ENCODE data around the gene SDHAF4.
"Not testable (repeated sequence)": the region's sequence is repeated elsewhere in the genome, so short reads cannot be mapped to it uniquely, and the experiment has no call there.

Gene SDHAF4

DNA sequence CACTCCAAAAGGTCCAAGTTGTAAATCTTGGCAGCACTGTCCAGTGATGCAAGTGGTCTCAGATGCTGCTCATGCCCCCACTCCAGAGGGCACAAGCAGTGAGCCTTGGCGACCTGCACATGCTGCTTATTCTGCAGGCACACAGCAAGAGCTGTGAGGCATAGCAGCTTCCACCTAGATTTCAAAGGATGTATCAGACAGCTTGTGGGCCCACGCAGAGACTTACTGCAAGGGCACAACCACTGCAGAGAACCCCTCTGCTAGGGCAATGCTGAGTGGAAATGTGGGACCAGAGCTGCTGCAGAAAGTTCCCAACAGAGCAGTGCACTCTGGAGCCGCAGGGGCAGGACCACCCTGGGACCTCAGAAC is 26.4 kb downstream of the SDHAF4 start:
- no peak for DNase-seq

DNA sequence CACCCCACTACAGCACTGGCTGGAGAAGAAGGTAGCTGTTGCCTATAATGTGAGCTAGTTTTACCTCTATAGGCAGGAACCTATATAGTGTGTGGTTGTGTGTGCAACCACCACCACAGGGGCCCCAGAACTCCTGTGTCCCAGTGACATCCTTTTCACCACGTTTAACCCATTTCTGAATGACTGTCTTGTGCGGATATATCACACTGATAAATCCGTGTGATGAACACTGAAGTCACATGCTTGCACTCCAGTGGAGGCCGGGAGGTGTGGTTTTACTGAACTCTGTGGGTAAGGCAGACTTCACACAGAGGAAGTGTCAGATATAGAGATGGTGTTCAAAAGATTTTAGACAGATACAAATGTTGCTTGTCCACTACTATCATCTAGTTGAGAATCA is 32.5 kb downstream of the SDHAF4 start:
- no peak for DNase-seq

DNA sequence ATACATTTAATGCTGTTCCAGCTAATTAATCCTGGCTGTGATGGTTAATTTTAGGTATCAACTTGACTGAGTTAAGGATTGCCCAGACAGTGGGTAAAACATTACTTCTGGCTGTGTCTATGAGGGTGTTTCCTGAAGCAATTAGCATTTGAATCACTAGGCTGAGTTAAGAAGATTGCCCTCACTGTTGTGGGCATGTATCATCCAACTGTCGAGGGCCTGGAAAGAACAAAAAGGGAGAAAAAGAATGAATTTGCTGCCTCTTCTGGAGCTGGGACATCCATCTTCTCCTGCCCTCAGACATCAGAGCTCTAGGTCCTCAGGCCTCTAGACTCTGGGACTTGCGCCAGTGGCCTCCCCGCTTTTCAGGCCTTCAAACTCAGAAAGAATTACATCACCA is 34.3 kb downstream of the SDHAF4 start:
- DNase-seq = no peak

DNA sequence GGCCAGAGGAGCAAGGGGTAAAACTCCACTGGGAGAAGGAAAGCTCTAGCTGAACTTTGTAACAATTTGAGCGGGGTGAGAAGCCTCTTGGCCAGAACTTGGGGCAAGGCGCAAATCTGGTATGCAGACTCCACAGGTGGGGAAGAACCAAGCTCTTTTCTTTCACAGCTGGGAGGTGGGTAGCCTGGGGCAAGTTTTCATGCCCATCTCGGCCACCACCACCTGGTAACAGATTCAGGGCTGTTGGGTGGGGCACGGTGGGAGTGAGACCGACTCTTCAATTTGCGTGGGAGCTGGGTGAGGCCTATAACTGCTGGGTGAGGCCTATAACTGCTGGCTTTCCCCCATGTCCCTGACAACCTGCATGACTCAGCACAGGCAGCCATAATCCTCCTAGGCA is 37.5 kb downstream of the SDHAF4 start:
- no peak for DNase-seq

DNA sequence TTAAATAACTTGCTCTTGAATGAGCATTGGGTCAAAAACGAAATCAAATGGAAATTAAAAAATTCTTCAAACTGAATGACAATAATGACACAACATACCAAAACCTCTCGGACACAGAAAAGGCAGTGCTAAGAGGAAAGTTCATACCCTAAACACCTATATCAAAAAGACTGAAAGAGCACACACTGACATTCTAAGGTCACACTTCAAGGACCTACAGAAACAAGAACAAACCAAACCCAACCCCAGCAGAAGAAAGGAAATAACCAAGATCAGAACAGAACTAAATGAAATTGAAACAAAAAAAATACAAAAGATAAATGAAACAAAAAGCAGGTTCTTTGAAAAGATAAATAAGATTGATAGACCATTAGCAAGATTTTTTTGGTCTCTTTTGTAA is 40.6 kb downstream of the SDHAF4 start:
- not testable (repeated sequence) for DNase-seq

DNA sequence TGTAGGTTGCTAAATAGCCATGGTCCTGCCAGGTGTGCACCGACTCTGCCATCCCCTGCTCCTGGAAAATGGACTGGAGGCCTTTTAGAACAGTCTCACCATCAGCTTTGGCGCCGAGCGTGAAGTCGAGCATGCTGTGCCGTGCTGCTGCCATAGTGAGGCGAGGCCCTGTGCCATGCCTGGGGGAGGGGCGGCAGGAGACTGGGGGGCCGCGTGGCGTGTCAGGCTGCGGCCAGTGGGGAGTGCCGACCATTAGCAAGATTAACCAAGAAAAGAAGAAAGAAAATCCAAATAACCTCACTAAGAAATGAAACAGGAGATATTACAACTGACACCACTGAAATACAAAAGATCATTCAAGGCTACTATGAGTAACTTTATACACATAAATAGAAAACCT is 42.5 kb downstream of the SDHAF4 start:
- not testable (repeated sequence) for DNase-seq

DNA sequence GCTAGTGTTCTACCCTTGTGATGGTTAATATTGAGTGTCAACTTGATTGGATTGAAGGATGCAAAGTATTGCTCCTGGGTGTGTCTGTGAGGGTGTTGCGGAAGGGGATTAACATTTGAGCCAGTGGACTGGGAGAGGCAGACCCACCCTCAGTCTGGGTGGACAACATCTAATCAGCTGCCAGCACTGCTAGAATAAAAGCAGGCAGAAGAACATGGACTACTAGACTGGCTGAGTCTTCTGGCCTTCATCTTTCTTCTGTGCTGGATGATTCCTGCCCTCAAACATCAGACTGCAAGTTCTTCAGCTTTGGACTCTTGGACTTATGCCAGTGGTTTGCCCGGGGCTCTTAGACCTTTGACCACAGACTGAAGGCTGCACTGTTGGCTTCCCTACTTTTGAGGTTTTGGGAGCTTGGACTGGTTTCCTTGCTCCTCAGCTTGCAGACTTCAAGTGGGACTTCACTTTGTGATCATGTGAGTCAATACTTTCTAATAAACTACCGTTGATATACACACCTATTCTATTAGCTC is 50.1 kb downstream of the SDHAF4 start:
- no peak for DNase-seq

DNA sequence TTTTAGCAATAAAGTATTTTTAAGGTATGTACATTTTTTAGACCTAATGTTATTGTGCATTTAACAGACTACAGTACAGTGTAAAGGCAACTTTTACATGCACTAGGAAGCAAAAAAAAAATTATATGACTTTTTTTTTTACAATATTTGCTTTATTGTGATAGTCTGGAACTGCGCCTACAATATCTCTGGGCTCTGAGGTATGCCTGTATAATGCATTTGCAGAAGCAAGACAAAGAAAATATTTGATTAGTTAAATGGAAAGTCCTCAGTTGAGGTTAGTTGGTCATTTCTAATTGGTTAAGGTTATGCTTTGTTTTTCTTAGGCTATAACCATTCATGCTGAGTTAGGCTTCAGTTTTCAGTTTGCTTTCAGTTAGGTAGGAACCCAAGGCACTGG is 54.0 kb downstream of the SDHAF4 start:
- DNase-seq = no peak

DNA sequence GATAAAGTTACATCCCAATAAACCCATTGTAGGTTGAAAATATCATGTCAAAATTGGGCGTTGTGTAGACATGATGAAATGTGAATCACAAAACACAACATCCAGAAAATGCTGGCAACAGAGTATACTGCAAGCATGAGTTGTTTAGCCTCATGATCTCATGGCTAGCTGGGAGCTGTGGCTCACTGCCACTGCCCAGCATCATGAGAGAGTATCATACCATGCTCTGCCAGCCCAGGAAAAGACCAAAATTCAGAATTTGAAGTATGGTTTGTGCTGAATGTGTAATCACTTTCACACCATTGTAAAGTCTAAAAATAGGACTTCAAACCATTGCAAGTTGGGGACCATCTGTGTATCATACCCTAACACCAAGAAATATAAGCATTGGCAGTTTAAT is 55.7 kb downstream of the SDHAF4 start:
- no peak for DNase-seq

DNA sequence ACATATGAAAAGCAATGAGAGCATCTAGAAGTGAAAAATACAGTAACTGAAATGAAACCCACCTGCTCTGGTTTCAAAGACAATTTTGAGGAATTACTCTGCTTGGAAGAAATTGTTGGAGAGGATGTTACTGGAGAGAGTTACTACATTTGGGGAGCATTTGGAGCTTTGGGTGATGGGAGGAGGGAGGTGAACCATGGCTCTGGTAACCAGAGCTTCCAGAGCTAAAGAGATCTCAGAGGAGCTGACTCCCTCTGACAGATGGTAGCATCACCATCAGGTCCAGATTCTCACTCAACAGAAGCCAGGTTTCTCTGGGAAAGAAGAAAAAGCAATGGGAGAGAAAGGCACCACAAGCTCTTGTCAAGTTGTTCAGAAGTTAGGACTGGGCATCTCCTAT is 58.7 kb downstream of the SDHAF4 start:
- no peak for DNase-seq

DNA sequence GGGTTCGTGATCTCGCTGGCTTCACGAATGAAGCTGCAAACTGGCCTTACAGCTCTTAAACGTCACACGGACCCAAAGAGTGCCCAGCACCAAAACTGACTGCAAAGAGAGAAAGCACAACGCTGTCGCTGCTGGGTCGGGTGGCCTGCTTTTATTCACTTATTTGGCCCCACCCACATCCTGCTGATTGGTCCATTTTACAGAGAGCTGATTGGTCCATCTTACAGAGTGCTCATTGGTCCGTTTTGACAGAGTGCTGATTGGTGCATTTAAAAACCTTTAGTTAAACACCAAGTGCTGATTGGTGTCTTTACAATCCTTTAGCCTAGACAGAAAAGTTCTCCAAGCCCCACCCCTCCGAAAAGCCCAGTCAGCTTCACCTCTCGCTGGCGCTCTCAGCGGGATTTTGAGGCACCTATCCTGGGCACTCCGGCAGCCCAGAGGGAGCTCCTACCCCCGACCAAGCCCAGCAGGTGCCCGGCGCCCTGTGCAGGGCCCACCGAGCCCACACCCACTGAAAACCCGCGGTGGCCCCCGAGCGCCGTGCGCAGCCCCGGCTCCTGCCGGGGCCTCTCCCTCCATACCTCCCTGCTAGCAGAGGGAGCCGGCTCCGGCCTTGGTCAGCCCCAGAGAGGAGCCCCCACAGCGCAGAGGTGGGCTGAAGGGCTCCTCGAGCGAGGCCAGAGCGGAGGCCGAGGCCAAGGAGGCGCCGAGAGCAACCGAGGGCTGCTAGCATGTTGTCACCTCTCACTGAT is 60.9 kb downstream of the SDHAF4 start:
- DNase-seq = no peak

DNA sequence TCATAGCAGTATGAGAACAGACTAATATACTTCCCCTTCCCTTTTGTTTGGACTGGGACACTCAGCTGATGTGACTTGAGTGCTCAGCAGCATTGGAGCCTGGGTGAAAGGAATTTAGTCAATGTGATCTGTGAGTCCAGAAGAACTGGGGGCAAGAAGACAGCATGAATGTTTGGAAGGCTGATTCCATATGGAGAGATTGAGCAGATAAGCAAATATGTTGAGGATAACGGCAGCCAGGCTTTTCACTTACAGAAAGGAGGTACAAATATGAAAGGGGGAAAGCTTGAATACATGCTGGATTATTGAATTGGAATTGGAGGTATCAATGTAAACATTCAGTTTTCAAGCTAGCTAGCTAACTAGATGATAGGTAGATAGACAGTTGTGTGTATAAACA is 63.2 kb downstream of the SDHAF4 start:
- DNase-seq = no peak

DNA sequence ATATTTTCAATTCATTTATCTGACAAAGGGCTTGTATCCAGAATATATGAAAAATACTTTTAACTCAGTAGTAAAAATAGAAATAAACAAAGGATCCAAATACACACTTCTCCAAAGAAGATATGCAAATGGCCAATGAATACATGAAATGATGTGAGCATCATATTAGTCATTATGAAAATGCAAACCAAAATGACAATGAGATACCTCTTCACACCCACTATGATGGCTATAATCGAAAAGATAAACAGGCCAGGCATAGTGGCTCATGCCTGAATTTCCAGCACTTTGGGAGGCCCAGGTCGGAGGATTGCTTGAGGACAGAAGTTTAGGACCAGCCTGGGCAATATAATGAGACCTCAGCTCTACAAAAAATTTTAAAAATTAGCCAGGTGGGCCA is 67.1 kb downstream of the SDHAF4 start:
- DNase-seq = no peak

DNA sequence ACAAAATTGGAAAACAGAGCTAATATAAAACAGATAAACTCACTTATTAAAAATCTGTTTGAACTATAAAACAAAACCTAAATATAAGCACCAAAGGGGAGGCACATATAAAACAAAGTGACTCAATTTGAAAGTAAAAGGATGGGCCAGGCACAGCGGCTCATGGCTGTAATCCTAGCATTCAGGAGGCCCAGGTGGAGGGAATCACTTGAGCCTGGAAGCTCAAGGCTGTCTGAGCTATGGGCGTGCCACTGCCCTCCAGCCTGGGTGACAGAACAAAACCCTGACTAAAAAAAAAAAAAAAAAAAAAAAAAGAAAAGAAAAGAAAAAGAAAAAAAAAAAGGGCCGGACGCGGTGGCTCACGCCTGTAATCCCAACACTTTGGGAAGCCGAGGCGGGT is 69.9 kb downstream of the SDHAF4 start:
- no peak for DNase-seq

DNA sequence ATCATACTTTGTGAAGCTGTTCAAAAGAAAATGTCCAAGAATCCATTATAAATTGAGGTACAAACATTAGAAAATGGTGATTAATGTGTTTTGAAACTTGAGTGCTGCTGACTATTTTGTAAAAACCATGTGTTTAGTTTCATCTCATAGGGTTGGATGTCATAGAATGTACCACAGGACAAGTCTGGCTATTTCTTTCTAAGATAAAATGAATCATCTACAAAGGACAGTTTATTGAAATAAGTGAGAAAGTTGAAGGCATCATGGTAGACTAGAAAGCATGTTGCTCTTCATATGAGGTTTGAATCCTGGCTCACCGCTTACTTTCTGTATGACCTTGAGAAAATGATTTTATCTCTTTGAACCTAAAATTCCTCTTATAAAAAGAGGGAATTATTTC is 71.7 kb downstream of the SDHAF4 start:
- no peak for DNase-seq
